H1 (cell line): ENCODE data around the gene SLC48A1. TPM values are rescaled to one million over a fixed set of nuclear protein-coding genes. Genes with fewer than 3 reads are reported as not detected.
A peak's percentile ranks its signal among the peaks of the same experiment; 100 is the strongest.

Experiments used
- CTCF ChIA-PET: fragments of 300-600 bp; sonication (Branson Sonifier 250); formaldehyde crosslinking; loops from one replicate; lab custom pipeline; 2021; ENCODE audit not compliant: partially characterized antibody; lab: Charles Lee
- POLR2A ChIA-PET: fragments of 300-600 bp; sonication (Branson Sonifier 250); formaldehyde crosslinking; loops from one replicate; lab custom pipeline; 2021; ENCODE audit warnings: inconsistent platforms; ENCODE audit not compliant: partially characterized antibody; lab: Charles Lee
- DNase-seq, 2 experiments: peaks; one replicate each; pipeline versions ENCODE4 v3.0.0 to v3.0.0-alpha.2; 2010 to 2022; ENCODE audit warnings: low spot score in 2 of 2, low read depth in 1 of 2, mixed read lengths in 1 of 2
- FAIRE-seq: peaks from 2 replicates; lab custom pipeline; 2011; peaks lifted over from hg19 to GRCh38; lab: Jason Lieb, UNC
- H2AFZ ChIP-seq: 2 replicates; pipeline ENCODE4 v1.8.1; 2012; ENCODE audit warnings: low read length, inconsistent platforms
- H2AK5ac ChIP-seq: 2 replicates; pipeline ENCODE4 v1.6.1; 2013; ENCODE audit warnings: low read depth, low read length
- H2BK120ac ChIP-seq: replicated peaks from 2 replicates; pipeline ENCODE3; 2013; ENCODE audit warnings: low read depth, low read length, inconsistent platforms
- H2BK12ac ChIP-seq: 2 replicates; pipeline ENCODE4 v1.6.1; 2013; ENCODE audit warnings: low read depth, low read length
- H2BK15ac ChIP-seq: 2 replicates; pipeline ENCODE4 v1.6.1; 2013; ENCODE audit warnings: low read length
- H2BK20ac ChIP-seq: 2 replicates; pipeline ENCODE4 v1.6.1; 2013; ENCODE audit warnings: low read length
- H2BK5ac ChIP-seq: 2 replicates; pipeline ENCODE4 v1.6.1; 2013; ENCODE audit warnings: low read depth, low read length
- H3K14ac ChIP-seq: 2 replicates; pipeline ENCODE4 v1.6.1; 2013; ENCODE audit warnings: inconsistent platforms; ENCODE audit not compliant: insufficient read length
- H3K18ac ChIP-seq: 2 replicates; pipeline ENCODE4 v1.6.1; 2013; ENCODE audit warnings: low read length; ENCODE audit errors: extremely low read depth
- H3K23ac ChIP-seq: 2 replicates; pipeline ENCODE4 v1.6.1; 2013; ENCODE audit warnings: inconsistent platforms; ENCODE audit not compliant: insufficient read length
- H3K23me2 ChIP-seq: 2 replicates; pipeline ENCODE4 v1.6.1; 2013; ENCODE audit warnings: low read depth, low read length
- H3K27ac ChIP-seq: 2 replicates; pipeline ENCODE4 v1.6.1; 2011; ENCODE audit warnings: low read depth, low read length, inconsistent platforms
- H3K27me3 ChIP-seq, 4 experiments: replicated peaks in 1 of 4; 1 replicate in 1 of 4; 2 replicates in 3 of 4; pipeline versions ENCODE4 v1.6.1 to v1.8.1; 2011 to 2013; ENCODE audit warnings: low read length in 3 of 4, mild to moderate bottlenecking in 3 of 4, inconsistent platforms in 2 of 4, mixed read lengths in 2 of 4, moderate library complexity in 1 of 4; ENCODE audit not compliant: control insufficient read depth in 3 of 4, insufficient read depth in 3 of 4; ENCODE audit errors: extremely low read depth in 1 of 4
- H3K36me3 ChIP-seq, 4 experiments: 2 replicates each; pipeline versions ENCODE4 v1.6.1 to v1.8.1; 2011 to 2013; ENCODE audit warnings: mild to moderate bottlenecking in 4 of 4, low read length in 3 of 4, moderate library complexity in 2 of 4, control low read depth in 1 of 4, inconsistent platforms in 1 of 4; ENCODE audit not compliant: insufficient read depth in 4 of 4, control insufficient read depth in 2 of 4
- H3K4ac ChIP-seq: replicated peaks from 2 replicates; pipeline ENCODE3; 2013; ENCODE audit warnings: low read length, low read depth, mixed read lengths, inconsistent platforms; ENCODE audit not compliant: insufficient read length
- H3K4me1 ChIP-seq, 4 experiments: replicated peaks in 1 of 4; 1 replicate in 1 of 4; 2 replicates in 3 of 4; pipeline versions ENCODE4 v1.6.1 to v1.8.1; 2011 to 2013; ENCODE audit warnings: low read length in 3 of 4, inconsistent platforms in 2 of 4, mixed read lengths in 1 of 4; ENCODE audit not compliant: insufficient read depth in 4 of 4, control insufficient read depth in 3 of 4
- H3K4me2 ChIP-seq, 2 experiments: 2 replicates each; pipeline versions ENCODE4 v1.6.1 to v1.8.1; 2011 to 2013; ENCODE audit warnings: low read depth in 2 of 2, low read length in 2 of 2, control low read depth in 1 of 2, inconsistent platforms in 1 of 2, mild to moderate bottlenecking in 1 of 2; ENCODE audit not compliant: insufficient read depth in 1 of 2
- H3K4me3 ChIP-seq, 4 experiments: fragments of 200-600, 300-600 bp in 1 of 4; sonication (generic), shearing (Covaris generic), sonication (Bioruptor Twin) in 1 of 4; 2 replicates each; pipeline versions ENCODE4 v1.5.1 to v1.8.1; 2011 to 2016; ENCODE audit warnings: low read length in 4 of 4, low read depth in 3 of 4, control low read depth in 2 of 4, inconsistent platforms in 2 of 4, mild to moderate bottlenecking in 2 of 4, mixed read lengths in 1 of 4, moderate library complexity in 1 of 4; ENCODE audit not compliant: insufficient read depth in 2 of 4; ENCODE audit errors: extremely low read depth in 1 of 4
- H3K56ac ChIP-seq: replicated peaks from 2 replicates; pipeline ENCODE3; 2013; ENCODE audit warnings: low read depth, mild to moderate bottlenecking, mixed read lengths, low read length, inconsistent platforms; ENCODE audit not compliant: insufficient read length
- H3K79me1 ChIP-seq: 2 replicates; pipeline ENCODE4 v1.6.1; 2013; ENCODE audit warnings: low read depth, low read length, control low read depth
- H3K79me2 ChIP-seq, 2 experiments: 2 replicates each; pipeline versions ENCODE4 v1.6.1 to v1.8.1; 2012 to 2013; ENCODE audit warnings: low read length in 2 of 2, mild to moderate bottlenecking in 2 of 2, inconsistent platforms in 1 of 2; ENCODE audit not compliant: insufficient read depth in 2 of 2, control insufficient read depth in 1 of 2
- H3K9ac ChIP-seq, 4 experiments: replicated peaks in 1 of 4; 1 replicate in 1 of 4; 2 replicates in 3 of 4; pipeline versions ENCODE4 v1.6.1 to v1.8.1; 2011 to 2013; ENCODE audit warnings: low read depth in 3 of 4, low read length in 3 of 4, control low read depth in 2 of 4, mild to moderate bottlenecking in 2 of 4, moderate library complexity in 2 of 4, inconsistent platforms in 1 of 4; ENCODE audit errors: extremely low read depth in 1 of 4
- H3K9me3 ChIP-seq, 2 experiments: 2 replicates each; pipeline versions ENCODE4 v1.6.1 to v1.8.1; 2012 to 2013; ENCODE audit warnings: mild to moderate bottlenecking in 2 of 2, moderate library complexity in 2 of 2, control low read depth in 1 of 2, inconsistent platforms in 1 of 2, low read depth in 1 of 2, low read length in 1 of 2, mixed read lengths in 1 of 2; ENCODE audit not compliant: insufficient read depth in 2 of 2
- H4K20me1 ChIP-seq, 2 experiments: replicated peaks in 1 of 2; 2 replicates each; pipeline versions ENCODE3 to v1.8.1; 2011 to 2013; ENCODE audit warnings: inconsistent platforms in 2 of 2, low read length in 2 of 2, mild to moderate bottlenecking in 1 of 2; ENCODE audit not compliant: insufficient read depth in 2 of 2, control insufficient read depth in 1 of 2
- H4K5ac ChIP-seq: 2 replicates; pipeline ENCODE4 v1.6.1; 2013; ENCODE audit warnings: low read length, low read depth, mixed read lengths, inconsistent platforms; ENCODE audit not compliant: insufficient read length
- H4K8ac ChIP-seq: 2 replicates; pipeline ENCODE4 v1.8.0; 2013; ENCODE audit warnings: mild to moderate bottlenecking, moderate library complexity, low read length, inconsistent platforms; ENCODE audit not compliant: insufficient read depth; ENCODE audit errors: extremely low read depth
- H4K91ac ChIP-seq: replicated peaks from 2 replicates; pipeline ENCODE3; 2013; ENCODE audit warnings: low read length, mixed read lengths, inconsistent platforms; ENCODE audit not compliant: insufficient read length
- KDM4A ChIP-seq: IDR thresholded peaks from one replicate; pipeline ENCODE4 v1.7.1; 2012; ENCODE audit warnings: low read depth, mild to moderate bottlenecking, moderate library complexity, low read length, inconsistent platforms; ENCODE audit not compliant: severe bottlenecking
- POLR2A ChIP-seq, 2 experiments: IDR thresholded peaks; 1 replicate in 1 of 2; 2 replicates in 1 of 2; pipeline ENCODE4 v1.6.1; 2011; ENCODE audit warnings: low read depth in 2 of 2, low read length in 2 of 2, mild to moderate bottlenecking in 2 of 2; ENCODE audit errors: control extremely low read depth in 1 of 2
- WGBS, 2 experiments: shearing (Covaris generic) in 1 of 2; methylation state at CpG; one replicate each; pipeline versions ENCODE4 v1.1.6 to v1.1.7; 2013 to 2015; ENCODE audit warnings: low lambda C conversion rate in 2 of 2, mixed read lengths in 2 of 2, inconsistent platforms in 1 of 2, low coverage in 1 of 2, missing lambda C conversion rate in 1 of 2; ENCODE audit not compliant: insufficient replicate concordance in 2 of 2, insufficient coverage in 1 of 2, insufficient read length in 1 of 2; ENCODE audit errors: extremely low coverage in 1 of 2, missing lambda C conversion rate in 1 of 2; 5-methylcytosine and 5-hydroxymethylcytosine counted together
- polyA plus RNA-seq, 7 experiments: library from polyadenylated mRNA; depleted of rRNA in 3 of 7; stranded (reverse) in 5 of 7; unstranded in 2 of 7; fragments of >200 nt in 5 of 7; fragments of 200-250 nt in 2 of 7; gene quantifications; 1 replicate in 5 of 7; 2 replicates in 1 of 7; 4 replicates in 1 of 7; pipeline versions ENCODE4 v1.2.1 to v1.2.3, GENCODE V29; 2011 to 2013; ENCODE audit warnings: missing spikeins in 2 of 7, mixed read lengths in 2 of 7
- total RNA-seq: library from RNA; stranded (reverse); fragmentation: NEBNext Ultra II Directional; extraction: Animal tissue kit (Norgen Biotek cat#: 25700); gene quantifications from 2 replicates; pipeline ENCODE4 v1.2.1, GENCODE V29; 2021

SLC48A1 gene
- total and polyA plus RNA-seq, 2 of the 8 experiments (the other 6 are each of a cell fraction or from before 2014, with no cell fraction given) = 9.5 to 14.1 TPM

- peaks cover 28 to 69% (median 55%) of the 10 kb centered on the region in 4 experiments for H3K4me1 ChIP-seq
- CTCF ChIA-PET = interaction anchor here (1.2 to 58.8 kb wide), 6 partner anchors 8 to 73 kb away, joined by 4 to 2001 read pairs (median 36); no protein-coding TSS in a partner anchor
Observed at GRCh38 chr12:47814539-47815170, 41.6 kb downstream of the SLC48A1 start.

More at GRCh38 chr12:47814539-47815170, 41.6 kb downstream of the SLC48A1 start:
- no peaks in the 10 kb centered on the region for H3K9me3 ChIP-seq
- peak overlapping the region in 1 of 2 experiments; percentile 76; a peak in 1 of 4 replicates for H3K4me2 ChIP-seq
- no peaks in the 10 kb centered on the region for H3K27me3 ChIP-seq
- H3K23me2 ChIP-seq = peaks cover 5% of the 10 kb centered on the region
- no peak for FAIRE-seq
- peak overlapping the region; percentile 46; the same call in 1 of the 2 replicates for H2AK5ac ChIP-seq
- H3K18ac ChIP-seq = no peak overlapping the region; the same call in 1 of the 2 replicates
- no peak overlapping the region for H2AFZ ChIP-seq
- no peak overlapping the region for H2BK120ac ChIP-seq
- peak overlapping the region; percentile 36 for H2BK15ac ChIP-seq
- H3K79me1 ChIP-seq = peaks cover 10% of the 10 kb centered on the region
- H3K4me3 ChIP-seq = no peak overlapping the region
- H3K23ac ChIP-seq = no peak overlapping the region
- H4K5ac ChIP-seq = no peak overlapping the region
- TF ChIP-seq POLR2A (IDR thresholded peaks at IDR 0.05; ENCODE audit: control extremely low read depth in 1 of 2, low read depth in 2 of 2, low read length in 2 of 2) = 0 out of 3 replicates have a peak, but pooled peaks of 1 of the 2 experiments have one; percentile 10
- TF ChIP-seq KDM4A = no peak
- no peak overlapping the region for H4K8ac ChIP-seq
- no peak overlapping the region for H3K4ac ChIP-seq
- H3K9ac ChIP-seq = no peak overlapping the region
- H4K20me1 ChIP-seq = peaks cover 2 to 22% of the 10 kb centered on the region in 2 experiments
- DNase-seq = no peak
- no peak overlapping the region for H2BK20ac ChIP-seq
- peak overlapping the region; percentile 82 for H2BK12ac ChIP-seq
- H2BK5ac ChIP-seq = peak overlapping the region; percentile 90; the same call in 1 of the 2 replicates
- WGBS, 2 experiments = 91% methylated on average over 3 of the region's 3 CpGs; no CpG with 5 or more reads in 1 of the 2 experiments
- peaks cover 4 to 79% of the 10 kb centered on the region in 2 experiments; a peak in 3 of 4 replicates for H3K79me2 ChIP-seq
- no peak overlapping the region for H3K27ac ChIP-seq
- no peak overlapping the region for H3K56ac ChIP-seq
- H3K14ac ChIP-seq = no peak overlapping the region
- POLR2A ChIA-PET = interaction anchor here (0.9 to 29.3 kb wide), 7 partner anchors 10 to 304 kb away, joined by 3 to 480 read pairs (median 11); partner anchors contain the start of gene PFKM
- peak overlapping the region; percentile 50 for H4K91ac ChIP-seq
- no peaks in the 10 kb centered on the region for H3K36me3 ChIP-seq
